K562 (cell line): ENCODE results near the gene IGF1R. TPM values are rescaled to one million over a fixed set of nuclear protein-coding genes. Genes with fewer than 3 reads are reported as not detected.

Source experiments
- ATAC-seq: fragments of 200-7000 bp; cut with Tn5 transposase; 3 replicates; pipeline ENCODE4 v1.9.1; 2020; ENCODE audit warnings: moderate library complexity
- BruUV-seq: library from RNA; stranded (reverse); fragments of 400-500 nt; replicated peaks from 2 replicates; lab custom pipeline; 2021; lab: Mats Ljungman, UMichigan
- CTCF ChIA-PET: fragments of 300-600 bp; formaldehyde crosslinking; extraction: SDS; loops from one replicate; lab custom pipeline; 2021; ENCODE audit warnings: low intra/inter-chr PET ratio; lab: Yijun Ruan, JAX
- POLR2A ChIA-PET: fragments of 300-600, 350-650 bp; sonication (Branson Sonifier 250); formaldehyde crosslinking; extraction: SDS; loops from one replicate; lab custom pipeline; 2021; ENCODE audit warnings: antibody characterized with exemption, inconsistent platforms; lab: Yijun Ruan, JAX
- DNase-seq, 4 experiments: peaks; one replicate each; pipeline versions ENCODE4 v3.0.0 to v3.0.0-alpha.2; 2011 to 2018; ENCODE audit warnings: low spot score in 3 of 4, mixed read lengths in 3 of 4; ENCODE audit errors: extremely low read depth in 1 of 4
- FAIRE-seq: peaks from 2 replicates; lab custom pipeline; 2011; peaks lifted over from hg19 to GRCh38; lab: Jason Lieb, UNC
- H2AFZ ChIP-seq: 2 replicates; pipeline ENCODE4 v1.6.0; 2011; ENCODE audit warnings: low read depth, low read length, control low read depth, inconsistent platforms
- H3K27ac ChIP-seq: fragments of 200-600 bp; 3 replicates; pipeline ENCODE4 v1.8.0; 2011; ENCODE audit warnings: low read depth, mild to moderate bottlenecking, control low read depth, inconsistent platforms, low read length, moderate library complexity, mixed read lengths; ENCODE audit errors: extremely low read depth
- H3K27me3 ChIP-seq, 2 experiments: fragments of 300-600 bp in 1 of 2; 2 replicates in 1 of 2; 3 replicates in 1 of 2; pipeline versions ENCODE4 v1.6.0 to v1.8.0; 2011; ENCODE audit warnings: inconsistent platforms in 2 of 2, low read length in 2 of 2, mild to moderate bottlenecking in 1 of 2, mixed read lengths in 1 of 2, moderate library complexity in 1 of 2; ENCODE audit not compliant: control insufficient read depth in 2 of 2, insufficient read depth in 2 of 2
- H3K36me3 ChIP-seq: fragments of 300-600 bp; 3 replicates; pipeline ENCODE4 v1.8.0; 2011; ENCODE audit warnings: mild to moderate bottlenecking, low read length, inconsistent platforms; ENCODE audit not compliant: control insufficient read depth, insufficient read depth
- H3K4me1 ChIP-seq, 2 experiments: fragments of 200-600 bp in 1 of 2; replicated peaks in 1 of 2; 2 replicates in 1 of 2; 3 replicates in 1 of 2; pipeline versions ENCODE4 v1.5.1 to v1.8.0; 2011; ENCODE audit warnings: inconsistent platforms in 2 of 2, low read length in 2 of 2, mild to moderate bottlenecking in 1 of 2, mixed read lengths in 1 of 2, moderate library complexity in 1 of 2; ENCODE audit not compliant: control insufficient read depth in 2 of 2, insufficient read depth in 2 of 2
- H3K4me2 ChIP-seq: 2 replicates; pipeline ENCODE4 v1.6.1; 2011; ENCODE audit warnings: low read length, control low read depth, inconsistent platforms, mixed read lengths; ENCODE audit not compliant: insufficient read depth
- H3K4me3 ChIP-seq: fragments of 200-600 bp; sonication (generic), shearing (Covaris generic); 2 replicates; pipeline ENCODE4 v1.5.1; 2016; ENCODE audit warnings: control low read depth, inconsistent platforms
- H3K79me2 ChIP-seq: fragments of 200-600 bp; 3 replicates; pipeline ENCODE4 v1.8.0; 2011; ENCODE audit warnings: low read length, inconsistent platforms; ENCODE audit not compliant: control insufficient read depth, insufficient read depth
- H3K9ac ChIP-seq, 2 experiments: 2 replicates each; pipeline versions ENCODE4 v1.6.0 to v1.6.1; 2011; ENCODE audit warnings: low read depth in 2 of 2, low read length in 2 of 2, control low read depth in 1 of 2, inconsistent platforms in 1 of 2, mild to moderate bottlenecking in 1 of 2, mixed read lengths in 1 of 2; ENCODE audit not compliant: insufficient read depth in 1 of 2
- H3K9me1 ChIP-seq: one replicate; pipeline ENCODE4 v1.6.0; 2011; ENCODE audit warnings: inconsistent platforms, mild to moderate bottlenecking, low read length, moderate library complexity; ENCODE audit not compliant: control insufficient read depth, insufficient read depth
- H3K9me3 ChIP-seq: replicated peaks from 2 replicates; pipeline ENCODE4 v1.5.1; 2011; ENCODE audit warnings: low read depth, low read length, inconsistent platforms; ENCODE audit not compliant: control insufficient read depth, insufficient read depth
- H4K20me1 ChIP-seq: replicated peaks from 2 replicates; pipeline ENCODE4 v1.6.1; 2011; ENCODE audit warnings: low read length, inconsistent platforms, mixed read lengths; ENCODE audit not compliant: control insufficient read depth, insufficient read depth
- ESRRB ChIP-seq: fragments of 250-450 bp; sonication (Bioruptor Pico); IDR thresholded peaks from 2 replicates; pipeline ENCODE4 v1.5.0; 2020; ENCODE audit warnings: mild to moderate bottlenecking, moderate library complexity, borderline replicate concordance
- HMBOX1 ChIP-seq: sonication (generic); IDR thresholded peaks from 2 replicates; pipeline ENCODE4 v1.6.1; 2016
- HOMEZ ChIP-seq: fragments of 250-450 bp; sonication (Bioruptor Pico); IDR thresholded peaks from 2 replicates; pipeline ENCODE4 v1.4.0; 2020; ENCODE audit warnings: mild to moderate bottlenecking, moderate library complexity
- HSF4 ChIP-seq: fragments of 250-450 bp; sonication (Bioruptor Pico); IDR thresholded peaks from 2 replicates; pipeline ENCODE4 v2.1.2; 2022; ENCODE audit warnings: mild to moderate bottlenecking, moderate library complexity, borderline replicate concordance
- MAX ChIP-seq: sonication (generic); formaldehyde crosslinking; IDR thresholded peaks from 2 replicates; pipeline ENCODE4 v1.9.0; 2022; ENCODE audit warnings: mild to moderate bottlenecking, missing genetic modification reagents
- NR1H2 ChIP-seq: sonication (generic); formaldehyde crosslinking; IDR thresholded peaks from 2 replicates; pipeline ENCODE4 v1.4.0; 2020; ENCODE audit warnings: mild to moderate bottlenecking, missing genetic modification reagents
- SIN3A ChIP-seq, 2 experiments: fragments of 150-350 bp in 1 of 2; IDR thresholded peaks; 2 replicates each; pipeline ENCODE4 v1.6.1; 2011 to 2016; ENCODE audit warnings: borderline replicate concordance in 2 of 2, low read depth in 2 of 2, low read length in 2 of 2, mild to moderate bottlenecking in 2 of 2, moderate library complexity in 2 of 2; ENCODE audit not compliant: control insufficient read depth in 1 of 2
- TOE1 ChIP-seq, 2 experiments: fragments of 450-650 bp in 1 of 2; sonication (generic) in 1 of 2; formaldehyde crosslinking in 1 of 2; IDR thresholded peaks; 2 replicates each; pipeline versions ENCODE4 v1.7.1 to v1.8.0; 2016 to 2022; ENCODE audit warnings: borderline replicate concordance in 2 of 2, mild to moderate bottlenecking in 2 of 2, antibody characterized with exemption in 1 of 2, inconsistent platforms in 1 of 2, low read depth in 1 of 2, missing genetic modification reagents in 1 of 2, moderate library complexity in 1 of 2
- YBX1 ChIP-seq: fragments of 450-650 bp; IDR thresholded peaks from 2 replicates; pipeline ENCODE4 v1.7.1; 2016; ENCODE audit warnings: mild to moderate bottlenecking
- ZFP36 ChIP-seq: fragments of 150-350 bp; IDR thresholded peaks from 2 replicates; pipeline ENCODE4 v1.6.1; 2018; ENCODE audit warnings: low read length, low read depth; ENCODE audit not compliant: partially characterized antibody
- WGBS: fragments of 100-300 bp; shearing (Covaris generic); methylation state at CpG from one replicate; pipeline ENCODE4 v1.1.6; 2016; ENCODE audit warnings: low coverage, mixed read lengths; ENCODE audit not compliant: insufficient coverage; ENCODE audit errors: missing lambda C conversion rate; 5-methylcytosine and 5-hydroxymethylcytosine counted together
- in situ Hi-C: fragments of 300-500 bp; cut with MboI; formaldehyde crosslinking; loops from 4 replicates; pipeline ENCODE4 v1.15.0; 2018; ENCODE audit warnings: inconsistent platforms, mixed read lengths
- intact Hi-C: fragments of 100-400 bp; cut with micrococcal nuclease; formaldehyde crosslinking; loops from 2 replicates; pipeline ENCODE4 v1.14.2; 2022
- polyA plus RNA-seq, 8 experiments: library from polyadenylated mRNA; depleted of rRNA in 4 of 8; stranded (reverse) in 5 of 8; unstranded in 3 of 8; fragments of >200 nt; fragmentation: Nextera tagmentation in 2 of 8; fragmentation: Illumina TruSeq in 1 of 8; extraction: Ambion mirVana in 2 of 8; extraction: Trizol in 1 of 8; gene quantifications; 2 replicates each; pipeline versions ENCODE4 v1.2.1 to v1.2.3, GENCODE V29; 2011 to 2014; ENCODE audit warnings: inconsistent platforms in 1 of 8, missing spikeins in 1 of 8
- total RNA-seq, 7 experiments: library from RNA; depleted of rRNA in 6 of 7; stranded (reverse); fragments of >200 nt in 6 of 7; fragmentation: Illumina TruSeq in 2 of 7; extraction: Trizol in 2 of 7; gene quantifications; 2 replicates each; pipeline versions ENCODE4 v1.2.1 to v1.2.3, GENCODE V29; 2011 to 2021; ENCODE audit warnings: low replicate concordance in 1 of 7

The IGF1R gene
- total and polyA plus RNA-seq, 9 of the 15 experiments (the other 6 are each of a cell fraction or from before 2014, with no cell fraction given) = 0.35 to 8.0 (median 1.6) TPM

- no TSS peak for BruUV-seq
- H3K27me3 ChIP-seq = peaks cover 6 to 36% of the 10 kb centered on the region in 2 experiments; a peak in 4 of 5 replicates
- CTCF ChIA-PET = no interaction called here
- DNase-seq = no peak
- H3K9me3 ChIP-seq = no peaks in the 10 kb centered on the region
- no peak overlapping the region for H3K4me3 ChIP-seq
- in situ Hi-C loops (loop anchor here (10.0 kb wide), 1 partner anchor 209 kb away; no protein-coding TSS in a partner anchor), intact Hi-C loops (loop anchor here (5.0 to 10.0 kb wide), 2 partner anchors 109 to 127 kb away; no protein-coding TSS in a partner anchor)
- no peak overlapping the region for H3K4me2 ChIP-seq
- H3K9ac ChIP-seq = no peak overlapping the region
- no peak for FAIRE-seq
- WGBS = 12% methylated on average over 6 of the region's 7 CpGs
- no peaks in the 10 kb centered on the region for H3K36me3 ChIP-seq
- H2AFZ ChIP-seq = no peak overlapping the region
- no peaks in the 10 kb centered on the region for H3K79me2 ChIP-seq
- no peak overlapping the region for H3K27ac ChIP-seq
- ATAC-seq = no peak
- peaks cover 3% of the 10 kb centered on the region for H3K9me1 ChIP-seq
- POLR2A ChIA-PET = no interaction called here
- TF ChIP-seq ZFP36 (no peak), NR1H2 (no peak), HMBOX1 (no peak), TOE1 (IDR thresholded peaks at IDR 0.05; ENCODE audit: borderline replicate concordance) (no peak), TOE1 (CRISPR knock-in tag; IDR thresholded peaks at IDR 0.05; ENCODE audit: borderline replicate concordance, low read depth) (no peak), MAX (CRISPR knock-in tag) (no peak), HSF4 (no peak), HOMEZ (CRISPR knock-in tag) (no peak), YBX1 (no peak), SIN3A (IDR thresholded peaks at IDR 0.05; ENCODE audit: borderline replicate concordance in 2 of 2, control insufficient read depth in 1 of 2, low read depth in 2 of 2, low read length in 2 of 2) (no peak), ESRRB (CRISPR knock-in tag) (no peak)
- H3K4me1 ChIP-seq = peaks cover 7% of the 10 kb centered on the region in 2 experiments; a peak in 3 of 5 replicates
- H4K20me1 ChIP-seq = peaks cover 39% of the 10 kb centered on the region
Observed at GRCh38 chr15:98775498-98776230, 127.3 kb downstream of the IGF1R start.
